Measurements from ENCODE around the gene CES5A. TPM values are rescaled to one million over a fixed set of nuclear protein-coding genes. Genes with fewer than 3 reads are reported as not detected.

Gene CES5A
- total and polyA plus RNA-seq, 10 of the 15 experiments (the other 5 are each of a cell fraction or from before 2014, with no cell fraction given): 0.19 TPM; not detected in 9

DNA sequence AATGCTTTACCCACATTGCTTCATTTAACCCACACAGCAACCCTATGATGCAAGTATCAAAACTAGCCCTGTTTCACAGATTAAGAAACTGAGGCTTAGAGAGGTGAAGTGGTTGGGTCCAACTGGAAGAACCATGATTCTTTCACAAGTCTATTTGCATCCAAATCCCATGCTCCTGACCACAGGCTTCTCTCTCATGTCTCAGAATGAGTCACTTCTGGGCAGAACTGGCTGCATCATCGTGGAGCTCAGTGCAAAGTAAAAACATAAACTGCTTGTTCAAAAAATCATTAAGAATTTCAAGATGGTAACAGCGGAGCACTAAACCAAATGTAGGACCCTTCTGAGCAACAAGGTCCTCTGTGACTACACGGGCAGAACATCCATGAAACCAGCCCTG lies 22.1 kb downstream of the CES5A start (continued):
- TF ChIP-seq FOS (IDR thresholded peaks at IDR 0.05; ENCODE audit: borderline replicate concordance, extremely low read depth, insufficient read length) (no peak), JUNB (IDR thresholded peaks at IDR 0.05) (no peak), HDAC2 (IDR thresholded peaks at IDR 0.05) (no peak)

DNA sequence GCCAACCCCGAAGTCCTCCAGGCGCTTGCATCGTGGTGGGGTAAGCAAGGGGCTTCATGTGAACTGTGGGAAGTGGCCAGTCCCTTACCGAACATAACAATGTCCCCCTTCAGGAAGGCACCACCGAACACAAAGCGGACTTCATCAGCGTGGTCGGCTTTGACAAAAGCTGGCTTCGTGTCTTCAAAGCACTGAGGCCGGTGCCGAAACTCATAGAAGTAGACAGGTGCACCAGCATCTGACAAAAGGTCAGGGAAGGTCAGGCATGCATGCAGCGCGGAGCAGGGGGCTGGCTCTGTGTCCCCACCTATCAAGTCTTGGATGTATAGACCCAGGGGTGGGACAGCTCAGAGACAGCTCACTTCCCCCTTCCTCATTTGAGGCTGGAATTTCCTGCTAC lies 25.6 kb downstream of the CES5A start:
- WGBS (ENCODE audit: insufficient coverage, insufficient replicate concordance, low lambda C conversion rate, missing lambda C conversion rate): 45% methylated on average over 13 of the region's 13 CpGs
- BruUV-seq (replicated peaks): no TSS peak
- CTCF ChIA-PET: interaction anchor here (1.4 kb wide), 1 partner anchor 385 kb away, joined by 4 read pairs; no protein-coding TSS in a partner anchor
- Histone ChIP-seq H3K9ac (ENCODE audit: control insufficient read depth, insufficient read depth, low read length) (no peak overlapping the region), H3K36me3 (ENCODE audit: control insufficient read depth in 2 of 2, insufficient read depth in 2 of 2, low read length in 1 of 2) (no peaks in the 10 kb centered on the region), H3K4me1 (ENCODE audit: control insufficient read depth, insufficient read depth, low read length) (no peaks in the 10 kb centered on the region), H3K79me2 (ENCODE audit: control insufficient read depth, insufficient read depth, low read length) (no peaks in the 10 kb centered on the region), H4K20me1 (ENCODE audit: control insufficient read depth, insufficient read depth) (no peaks in the 10 kb centered on the region), H3K4me3 (no peak overlapping the region), H3K9me3 (replicated peaks; ENCODE audit: control insufficient read depth, insufficient read depth, low read length) (no peaks in the 10 kb centered on the region), H2AFZ (ENCODE audit: control insufficient read depth, low read depth, low read length) (no peak overlapping the region), H3K27ac (ENCODE audit: control insufficient read depth, insufficient read depth) (no peak overlapping the region), H3K27me3 (replicated peaks in 1 of 2; ENCODE audit: control insufficient read depth in 2 of 2, insufficient read depth in 2 of 2, low read length in 1 of 2) (no peaks in the 10 kb centered on the region), H3K4me2 (ENCODE audit: control insufficient read depth, insufficient read depth) (no peak overlapping the region)
- POLR2A ChIA-PET: interaction anchor here (0.6 kb wide), 1 partner anchor 1587 kb away, joined by 3 read pairs; no protein-coding TSS in a partner anchor
- SMC1A ChIA-PET (ENCODE audit: uncharacterized antibody, unreplicated experiment): no interaction called here
- intact Hi-C loops (cut with micrococcal nuclease; ENCODE audit: unreplicated experiment) (no loop called here), in situ Hi-C loops (cut with MboI) (no loop called here)
- DNase-seq (ENCODE audit: low read depth, low spot score) (no peak), ATAC-seq (no peak), FAIRE-seq (no peak)
- TF ChIP-seq MYB (IDR thresholded peaks at IDR 0.05; ENCODE audit: borderline replicate concordance, low read depth, low read length) (no peak), ZSCAN29 (IDR thresholded peaks at IDR 0.05) (no peak), RBBP5 (conservative IDR thresholded peaks at IDR 0.05) (no peak), ZNF622 (IDR thresholded peaks at IDR 0.05) (no peak), TCF12 (IDR thresholded peaks at IDR 0.05; ENCODE audit: low read depth, low read length) (no peak), MTA3 (IDR thresholded peaks at IDR 0.05; ENCODE audit: borderline replicate concordance, low read length) (no peak), MEF2B (IDR thresholded peaks at IDR 0.05; ENCODE audit: partially characterized antibody, poor library complexity, severe bottlenecking) (no peak), EZH2 (IDR thresholded peaks at IDR 0.05; ENCODE audit: borderline replicate concordance, control insufficient read depth, low read depth, low read length) (no peak)
- TF ChIP-seq, protein P1, sequence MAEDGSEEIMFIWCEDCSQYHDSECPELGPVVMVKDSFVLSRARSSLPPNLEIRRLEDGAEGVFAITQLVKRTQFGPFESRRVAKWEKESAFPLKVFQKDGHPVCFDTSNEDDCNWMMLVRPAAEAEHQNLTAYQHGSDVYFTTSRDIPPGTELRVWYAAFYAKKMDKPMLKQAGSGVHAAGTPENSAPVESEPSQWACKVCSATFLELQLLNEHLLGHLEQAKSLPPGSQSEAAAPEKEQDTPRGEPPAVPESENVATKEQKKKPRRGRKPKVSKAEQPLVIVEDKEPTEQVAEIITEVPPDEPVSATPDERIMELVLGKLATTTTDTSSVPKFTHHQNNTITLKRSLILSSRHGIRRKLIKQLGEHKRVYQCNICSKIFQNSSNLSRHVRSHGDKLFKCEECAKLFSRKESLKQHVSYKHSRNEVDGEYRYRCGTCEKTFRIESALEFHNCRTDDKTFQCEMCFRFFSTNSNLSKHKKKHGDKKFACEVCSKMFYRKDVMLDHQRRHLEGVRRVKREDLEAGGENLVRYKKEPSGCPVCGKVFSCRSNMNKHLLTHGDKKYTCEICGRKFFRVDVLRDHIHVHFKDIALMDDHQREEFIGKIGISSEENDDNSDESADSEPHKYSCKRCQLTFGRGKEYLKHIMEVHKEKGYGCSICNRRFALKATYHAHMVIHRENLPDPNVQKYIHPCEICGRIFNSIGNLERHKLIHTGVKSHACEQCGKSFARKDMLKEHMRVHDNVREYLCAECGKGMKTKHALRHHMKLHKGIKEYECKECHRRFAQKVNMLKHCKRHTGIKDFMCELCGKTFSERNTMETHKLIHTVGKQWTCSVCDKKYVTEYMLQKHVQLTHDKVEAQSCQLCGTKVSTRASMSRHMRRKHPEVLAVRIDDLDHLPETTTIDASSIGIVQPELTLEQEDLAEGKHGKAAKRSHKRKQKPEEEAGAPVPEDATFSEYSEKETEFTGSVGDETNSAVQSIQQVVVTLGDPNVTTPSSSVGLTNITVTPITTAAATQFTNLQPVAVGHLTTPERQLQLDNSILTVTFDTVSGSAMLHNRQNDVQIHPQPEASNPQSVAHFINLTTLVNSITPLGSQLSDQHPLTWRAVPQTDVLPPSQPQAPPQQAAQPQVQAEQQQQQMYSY (CRISPR knock-in tag; IDR thresholded peaks at IDR 0.05): no peak
- RAD21 ChIA-PET (ENCODE audit: unreplicated experiment): no interaction called here
